Measurements from ENCODE around the gene KIAA0513. TPM values are rescaled to one million over a fixed set of nuclear protein-coding genes. Genes with fewer than 3 reads are reported as not detected.
A peak's percentile ranks its signal among the peaks of the same experiment; 100 is the strongest.

KIAA0513 gene
- total RNA-seq, 4 donors from 2014 or later: 6.9 to 13.8 (median 8.1) TPM

DNA sequence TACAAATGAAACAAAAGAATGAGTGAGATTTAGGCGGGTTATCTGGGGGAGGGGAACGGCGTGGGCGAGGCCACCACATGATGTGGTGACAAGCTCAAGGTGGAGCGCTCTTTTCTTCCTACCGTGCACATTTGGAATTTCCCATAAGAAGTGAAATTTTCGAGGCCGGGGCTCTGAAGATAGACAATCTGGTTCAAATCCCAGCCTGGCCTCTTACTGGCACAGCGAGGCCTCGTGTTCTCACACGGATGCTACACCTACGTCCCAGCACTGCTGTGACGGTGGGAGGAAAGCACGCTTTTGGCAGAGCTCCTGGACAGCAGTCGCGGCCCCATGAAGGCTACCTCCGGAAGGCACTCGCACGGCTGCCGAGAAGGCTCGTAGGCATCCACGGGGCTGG, 41.5 kb upstream of the KIAA0513 start:
- DNase-seq (ENCODE audit: low spot score in 2 of 2): no peak
- Histone ChIP-seq H3K27me3 (no peaks in the 10 kb centered on the region), H3K27ac (peak overlapping the region in 2 of 4 donors; percentile 12 to 72), H3K4me3 (no peak overlapping the region), H3K9me3 (no peaks in the 10 kb centered on the region), H3K36me3 (peaks cover 9 to 71% (median 10%) of the 10 kb centered on the region in 3 donors), H3K4me1 (peaks cover 0 to 48% (median 18%) of the 10 kb centered on the region in 4 donors)
- TF ChIP-seq EP300 (IDR thresholded peaks at IDR 0.05): no peak
- no peak for TF ChIP-seq POLR2A (IDR thresholded peaks at IDR 0.05)
- TF ChIP-seq, protein P1, sequence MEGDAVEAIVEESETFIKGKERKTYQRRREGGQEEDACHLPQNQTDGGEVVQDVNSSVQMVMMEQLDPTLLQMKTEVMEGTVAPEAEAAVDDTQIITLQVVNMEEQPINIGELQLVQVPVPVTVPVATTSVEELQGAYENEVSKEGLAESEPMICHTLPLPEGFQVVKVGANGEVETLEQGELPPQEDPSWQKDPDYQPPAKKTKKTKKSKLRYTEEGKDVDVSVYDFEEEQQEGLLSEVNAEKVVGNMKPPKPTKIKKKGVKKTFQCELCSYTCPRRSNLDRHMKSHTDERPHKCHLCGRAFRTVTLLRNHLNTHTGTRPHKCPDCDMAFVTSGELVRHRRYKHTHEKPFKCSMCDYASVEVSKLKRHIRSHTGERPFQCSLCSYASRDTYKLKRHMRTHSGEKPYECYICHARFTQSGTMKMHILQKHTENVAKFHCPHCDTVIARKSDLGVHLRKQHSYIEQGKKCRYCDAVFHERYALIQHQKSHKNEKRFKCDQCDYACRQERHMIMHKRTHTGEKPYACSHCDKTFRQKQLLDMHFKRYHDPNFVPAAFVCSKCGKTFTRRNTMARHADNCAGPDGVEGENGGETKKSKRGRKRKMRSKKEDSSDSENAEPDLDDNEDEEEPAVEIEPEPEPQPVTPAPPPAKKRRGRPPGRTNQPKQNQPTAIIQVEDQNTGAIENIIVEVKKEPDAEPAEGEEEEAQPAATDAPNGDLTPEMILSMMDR (IDR thresholded peaks at IDR 0.05): no peak
- WGBS, 2 donors: 93% methylated on average over 22 of the region's 22 CpGs

DNA sequence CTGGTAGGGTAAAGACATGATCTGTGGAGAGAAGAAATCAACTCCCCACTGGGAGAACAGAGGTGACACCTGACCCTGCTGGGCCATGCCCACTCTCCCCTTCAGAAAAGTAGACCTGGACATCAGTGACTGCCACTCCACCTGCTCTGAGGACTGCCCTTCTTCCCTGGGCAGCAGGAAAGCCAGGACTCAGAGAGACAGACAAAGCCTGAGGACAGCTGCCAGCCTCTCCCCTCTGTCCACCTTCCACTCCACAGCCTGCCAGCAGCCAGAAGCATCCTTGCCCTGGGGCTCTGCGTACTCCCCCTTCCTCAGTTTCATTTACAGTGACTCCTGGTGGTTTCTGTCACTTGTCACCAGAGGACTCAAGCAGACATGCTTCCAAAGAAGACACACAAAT, 40.7 kb upstream of the KIAA0513 start:
- Histone ChIP-seq H3K4me1 (peaks cover 0 to 55% (median 20%) of the 10 kb centered on the region in 4 donors), H3K27me3 (no peaks in the 10 kb centered on the region), H3K4me3 (no peak overlapping the region), H3K27ac (no peak overlapping the region), H3K9me3 (no peaks in the 10 kb centered on the region), H3K36me3 (peaks cover 9 to 64% (median 10%) of the 10 kb centered on the region in 3 donors)
- DNase-seq (ENCODE audit: low spot score in 2 of 2): no peak
- TF ChIP-seq, protein P1 (IDR thresholded peaks at IDR 0.05): no peak
- TF ChIP-seq EP300 (IDR thresholded peaks at IDR 0.05) (no peak), POLR2A (IDR thresholded peaks at IDR 0.05) (no peak)
- 100% methylated on average over 1 of the region's 1 CpG for WGBS, 2 donors

DNA sequence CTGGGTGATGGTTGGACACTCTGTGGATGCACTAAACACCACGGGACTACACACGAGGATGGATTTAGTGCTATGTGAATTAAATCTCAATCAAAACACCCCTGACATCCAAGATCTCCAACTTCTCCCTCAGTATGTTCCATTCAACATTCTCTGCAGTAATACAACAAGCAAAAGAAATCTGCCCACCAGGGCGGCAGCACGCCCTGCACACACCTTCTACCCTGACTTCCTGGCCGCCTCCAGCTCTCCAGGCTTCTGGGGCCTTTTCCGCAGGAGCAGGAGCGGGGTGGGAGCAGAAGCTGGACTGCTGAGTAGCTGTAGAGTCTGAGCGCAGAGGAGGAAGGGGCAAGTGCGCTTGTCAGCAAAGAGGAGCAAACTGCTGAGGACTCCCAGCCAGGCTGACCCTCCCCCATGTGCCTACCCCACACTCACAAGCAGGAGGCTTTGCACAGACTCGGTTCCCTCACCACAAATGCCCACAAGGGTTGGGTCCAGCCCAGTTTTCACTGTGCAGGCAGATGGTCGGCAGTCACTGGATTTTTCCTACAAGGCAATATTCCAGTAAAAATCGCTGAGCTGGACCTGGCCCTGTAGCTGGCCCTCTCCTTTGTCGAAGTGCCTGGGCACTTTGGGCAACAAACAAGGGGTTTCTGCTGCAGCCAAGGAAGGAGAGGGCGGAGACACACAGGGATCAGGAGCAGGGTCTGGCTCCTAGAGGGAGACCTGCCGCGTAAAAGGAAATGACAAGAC, 39.1 kb upstream of the KIAA0513 start:
- DNase-seq (ENCODE audit: low spot score in 2 of 2): no peak
- TF ChIP-seq POLR2A (IDR thresholded peaks at IDR 0.05) (no peak), EP300 (IDR thresholded peaks at IDR 0.05) (no peak)
- TF ChIP-seq, protein P1 (IDR thresholded peaks at IDR 0.05): no peak
- Histone ChIP-seq H3K27me3 (no peaks in the 10 kb centered on the region), H3K27ac (no peak overlapping the region), H3K4me1 (peaks cover 0 to 56% (median 31%) of the 10 kb centered on the region in 4 donors), H3K9me3 (no peaks in the 10 kb centered on the region), H3K36me3 (peaks cover 9 to 58% (median 10%) of the 10 kb centered on the region in 3 donors), H3K4me3 (no peak overlapping the region)
- 87 to 88% methylated on average over 16 of the region's 16 CpGs for WGBS, 2 donors

DNA sequence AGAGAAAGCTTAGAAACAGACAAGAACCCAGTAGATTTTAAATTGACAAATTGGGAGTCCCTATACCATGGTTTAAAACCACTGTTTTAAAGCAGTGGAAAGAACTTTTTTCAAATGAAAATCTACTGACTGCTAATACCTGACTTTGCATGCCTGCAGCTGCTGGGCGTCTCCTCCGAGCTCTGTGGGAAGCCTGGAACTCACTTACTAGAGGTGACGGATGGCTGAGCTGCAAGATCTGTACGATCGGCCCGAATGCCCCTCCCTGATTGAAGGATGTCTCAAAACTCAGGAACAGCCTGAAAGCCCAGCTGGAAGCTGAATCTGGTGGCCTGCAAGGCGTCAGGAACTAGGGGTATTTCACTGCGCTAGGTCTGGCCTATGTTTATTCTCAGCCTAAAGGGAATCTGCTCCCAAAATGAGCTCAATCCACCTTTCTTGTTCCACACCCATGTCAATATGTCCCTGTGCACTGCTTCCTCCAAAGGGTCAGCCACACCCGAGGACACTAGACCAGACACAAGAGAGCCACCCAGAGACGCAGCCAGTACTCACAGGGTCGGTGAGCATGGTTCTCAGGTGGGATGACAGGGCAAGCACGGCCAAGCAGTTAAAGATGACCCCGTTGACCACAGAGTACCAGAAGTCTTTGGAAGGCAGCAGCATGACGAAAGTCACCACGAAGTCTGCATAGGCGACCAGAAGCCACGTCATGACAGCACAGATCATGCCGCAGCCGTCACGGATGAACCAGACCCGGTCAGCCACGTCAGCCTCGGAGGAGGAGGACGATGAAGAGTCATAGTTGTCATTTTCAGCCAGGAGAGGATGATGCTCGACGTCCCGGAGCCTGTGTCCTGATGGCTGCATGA, 37.6 kb upstream of the KIAA0513 start:
- no peak for DNase-seq (ENCODE audit: low spot score in 2 of 2)
- H3K36me3 ChIP-seq: peaks cover 9 to 68% (median 10%) of the 10 kb centered on the region in 3 donors
- H3K9me3 ChIP-seq: no peaks in the 10 kb centered on the region
- H3K27me3 ChIP-seq: no peaks in the 10 kb centered on the region
- 88 to 91% methylated on average over 27 of the region's 27 CpGs for WGBS, 2 donors
- H3K4me3 ChIP-seq: no peak overlapping the region
- TF ChIP-seq, protein P1 (IDR thresholded peaks at IDR 0.05): no peak
- TF ChIP-seq EP300 (IDR thresholded peaks at IDR 0.05) (no peak), POLR2A (IDR thresholded peaks at IDR 0.05) (no peak)
- H3K4me1 ChIP-seq: peaks cover 0 to 58% (median 39%) of the 10 kb centered on the region in 4 donors
- no peak overlapping the region for H3K27ac ChIP-seq

All from tibial nerve (tissue), 4 donors.